Raji (cell line): ENCODE results near the gene DIAPH3.

Experiments
- POLR2A ChIP-seq: IDR thresholded peaks from 2 replicates; pipeline ENCODE4 v1.6.1; 2011; ENCODE audit warnings: low read depth, low read length, control low read depth; ENCODE audit not compliant: insufficient read depth

DIAPH3 gene

DNA sequence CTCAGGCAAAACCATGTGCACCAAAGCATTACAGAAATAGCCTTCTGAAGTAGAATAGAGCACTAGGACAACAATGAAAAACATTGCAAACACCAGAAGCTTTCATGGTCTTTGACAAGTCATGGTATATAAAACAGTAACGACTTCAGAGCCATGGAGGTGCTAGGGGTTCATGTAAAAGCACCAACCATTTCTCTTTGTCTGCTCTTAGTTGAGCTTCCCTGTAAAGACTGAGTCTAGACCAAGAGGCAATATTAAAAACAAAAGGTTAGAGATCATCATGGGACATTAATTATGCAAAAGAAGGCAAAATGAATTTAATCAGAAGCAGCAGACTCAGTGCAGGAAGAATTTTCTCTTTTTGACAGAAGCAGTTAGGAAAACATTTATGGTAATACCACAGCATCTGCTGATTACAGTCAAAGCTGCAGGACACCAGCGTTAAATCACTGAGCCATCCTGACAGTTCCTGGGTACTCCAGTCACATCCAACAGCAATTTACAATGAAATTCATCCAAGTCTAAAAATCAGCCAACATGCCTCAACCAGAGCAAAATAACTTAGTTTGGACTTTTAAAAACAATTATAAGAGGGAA, 476.8 kb downstream of the DIAPH3 start:
- TF ChIP-seq POLR2A = no peak

DNA sequence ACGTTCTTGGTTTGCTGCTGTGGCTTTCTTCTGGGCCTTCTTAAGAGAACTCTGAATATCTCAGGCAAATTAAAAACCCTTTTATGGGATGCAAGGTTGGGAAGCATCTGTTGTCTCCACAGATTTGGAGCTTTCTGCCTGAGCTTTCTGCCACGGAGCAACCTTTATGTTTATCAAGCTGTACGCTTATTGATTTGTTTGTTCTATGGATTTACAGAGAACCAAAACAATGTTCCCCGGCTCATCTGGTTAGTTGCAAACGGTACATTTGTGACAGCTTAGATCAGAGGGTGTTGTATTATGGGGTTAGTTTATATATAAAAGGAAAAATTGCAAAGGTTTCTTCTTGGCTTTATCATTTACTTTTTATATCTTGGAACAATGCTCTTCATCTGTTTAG, 479.6 kb downstream of the DIAPH3 start:
- TF ChIP-seq POLR2A = no peak

DNA sequence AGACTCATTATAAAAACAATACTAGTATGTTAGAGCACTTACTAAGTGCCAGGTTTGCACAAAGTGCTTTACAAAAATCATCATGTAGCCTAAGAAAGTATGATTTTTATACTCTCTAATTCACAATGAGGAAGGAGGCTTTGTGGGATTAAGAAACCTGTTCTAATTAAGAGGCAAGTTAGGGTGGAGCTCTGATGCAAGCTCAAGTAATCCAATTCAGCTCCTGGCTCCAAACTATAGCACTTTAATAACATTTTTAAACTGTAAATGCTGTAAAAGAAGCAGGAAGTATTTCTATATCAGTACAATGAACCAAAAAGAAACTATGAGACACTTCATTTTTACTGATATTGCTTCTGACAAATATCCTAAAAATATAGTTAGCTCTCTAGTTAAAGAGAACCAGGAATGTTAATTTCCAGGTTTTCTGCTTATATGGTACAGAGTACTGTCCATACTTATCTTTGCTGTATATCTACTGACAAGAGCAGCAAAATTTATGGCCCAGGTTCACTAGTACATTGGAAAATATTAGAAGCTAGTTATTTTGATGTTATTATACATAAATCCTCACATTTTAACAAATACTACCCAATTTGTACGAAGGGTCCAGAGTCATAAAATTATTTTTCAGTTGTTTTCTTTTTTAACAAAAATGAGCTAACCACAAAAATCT, 482.0 kb downstream of the DIAPH3 start:
- no peak for TF ChIP-seq POLR2A

DNA sequence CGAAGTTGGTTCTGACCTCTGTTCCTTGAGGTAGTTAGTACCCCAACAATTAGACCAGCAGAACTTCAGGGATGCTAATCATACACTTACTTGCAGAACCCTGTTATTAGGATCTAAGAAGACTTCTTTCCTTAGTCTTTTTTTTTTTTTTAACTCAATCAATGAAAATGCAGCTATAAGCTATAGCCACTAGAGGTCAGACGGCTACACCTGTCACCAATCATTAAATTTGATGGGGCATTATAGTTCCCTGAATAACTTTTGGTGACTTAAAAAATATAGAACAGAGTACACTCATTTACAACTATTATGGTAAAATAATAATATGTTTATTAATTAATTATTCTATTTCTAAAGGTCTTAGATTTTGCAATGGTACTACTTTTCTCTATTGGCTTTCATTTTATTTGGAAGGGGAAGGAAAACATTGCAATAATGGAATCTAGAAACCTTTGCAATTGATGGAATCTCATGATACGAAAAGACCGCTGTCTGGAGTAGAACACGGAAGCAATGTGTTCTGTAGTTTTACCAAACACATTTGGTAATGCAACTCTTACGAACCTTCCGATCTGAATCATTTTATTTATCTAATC, 483.2 kb downstream of the DIAPH3 start:
- TF ChIP-seq POLR2A = no peak

DNA sequence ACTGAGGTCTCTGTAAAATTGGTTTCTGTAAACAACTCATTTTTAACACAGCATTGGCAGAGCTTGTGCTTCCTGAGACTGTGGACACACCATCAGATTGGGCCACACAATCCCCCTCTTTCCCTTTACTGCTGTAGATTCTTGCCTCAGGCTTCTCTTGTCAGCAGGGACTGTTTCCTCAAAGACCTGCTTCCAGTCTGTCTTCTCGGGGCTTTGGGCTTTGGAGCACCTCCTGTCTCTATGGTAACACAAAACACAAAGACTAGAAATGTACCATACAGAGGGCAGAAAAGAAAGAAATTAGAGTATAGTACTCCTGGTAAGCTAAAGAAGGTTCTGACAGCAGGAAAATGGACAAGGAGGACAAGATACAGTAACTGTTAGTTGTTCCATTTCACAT, 484.5 kb downstream of the DIAPH3 start:
- no peak for TF ChIP-seq POLR2A

DNA sequence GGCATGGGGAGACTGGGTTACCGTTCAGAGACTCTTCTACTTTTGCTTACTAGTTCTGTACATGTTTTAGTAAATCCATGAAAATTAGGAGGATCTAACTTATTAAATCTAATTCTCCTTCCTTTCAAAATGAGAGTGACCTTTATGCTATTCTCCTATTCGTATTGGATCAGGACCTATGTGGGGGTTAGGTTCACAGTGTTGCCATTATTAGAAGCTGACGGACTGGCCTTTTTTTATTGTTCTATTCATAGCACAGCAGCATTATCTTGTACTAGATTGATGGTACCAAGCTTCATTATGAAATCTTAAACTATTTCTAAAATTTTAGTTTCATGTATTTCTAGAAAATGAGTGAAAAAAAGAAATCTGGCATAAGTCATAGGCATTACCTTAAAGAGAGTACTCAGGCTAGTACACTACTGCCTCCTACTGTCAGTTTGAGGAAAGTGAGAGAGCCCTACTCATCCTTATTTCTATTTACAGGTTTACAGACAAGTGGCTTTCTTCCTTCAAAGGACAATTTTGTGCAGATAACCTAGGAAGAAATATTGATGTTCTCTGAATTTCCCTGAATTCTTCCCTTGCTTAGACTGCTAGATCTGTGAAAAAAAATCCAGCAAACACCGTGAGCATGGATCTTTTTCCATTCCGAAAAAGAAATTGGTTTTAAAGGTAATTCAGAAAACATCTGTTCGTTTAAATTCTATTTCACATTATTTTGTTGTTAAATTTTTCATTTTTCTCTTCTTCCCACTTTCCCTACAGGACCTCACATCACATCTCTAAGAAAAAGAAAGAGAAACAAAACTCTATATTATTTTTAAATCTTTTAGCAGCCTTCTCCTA, 485.5 kb downstream of the DIAPH3 start:
- TF ChIP-seq POLR2A = no peak

DNA sequence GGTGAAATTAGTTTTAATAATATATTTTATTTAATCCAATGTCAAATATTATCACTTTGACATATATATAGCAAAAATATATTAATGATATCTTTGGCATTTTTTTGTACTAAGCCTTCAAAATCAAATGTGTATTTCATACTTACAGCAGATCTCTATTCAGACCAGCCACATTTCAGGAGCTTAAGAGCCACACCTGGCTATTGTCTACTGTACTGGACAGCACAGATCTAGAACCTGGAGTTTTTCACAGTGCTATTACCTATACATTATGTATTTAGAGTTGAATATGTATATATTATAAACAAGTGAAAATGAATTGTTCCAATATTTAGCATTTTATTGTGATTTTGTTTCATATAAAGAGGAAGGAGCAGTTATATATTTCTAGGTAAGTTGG, 486.3 kb downstream of the DIAPH3 start:
- TF ChIP-seq POLR2A = no peak

DNA sequence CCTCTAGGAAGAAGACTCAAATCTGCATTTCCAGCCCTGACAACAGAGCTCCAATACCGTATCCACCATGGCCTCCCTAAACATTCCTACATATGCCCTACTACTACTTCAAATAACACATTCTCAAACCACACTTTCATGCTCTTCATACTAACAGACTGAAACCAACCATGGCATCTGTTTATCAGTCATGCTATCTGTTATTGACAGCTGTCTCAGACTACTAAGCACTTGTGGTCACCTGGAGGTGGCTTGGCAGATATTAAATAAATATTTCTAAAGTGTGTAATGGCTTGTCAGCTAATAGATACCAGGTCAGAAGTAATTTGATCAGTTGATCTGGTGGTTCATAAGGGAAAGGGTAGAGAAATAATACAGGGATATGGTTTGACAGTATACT, 489.1 kb downstream of the DIAPH3 start:
- TF ChIP-seq POLR2A = no peak

DNA sequence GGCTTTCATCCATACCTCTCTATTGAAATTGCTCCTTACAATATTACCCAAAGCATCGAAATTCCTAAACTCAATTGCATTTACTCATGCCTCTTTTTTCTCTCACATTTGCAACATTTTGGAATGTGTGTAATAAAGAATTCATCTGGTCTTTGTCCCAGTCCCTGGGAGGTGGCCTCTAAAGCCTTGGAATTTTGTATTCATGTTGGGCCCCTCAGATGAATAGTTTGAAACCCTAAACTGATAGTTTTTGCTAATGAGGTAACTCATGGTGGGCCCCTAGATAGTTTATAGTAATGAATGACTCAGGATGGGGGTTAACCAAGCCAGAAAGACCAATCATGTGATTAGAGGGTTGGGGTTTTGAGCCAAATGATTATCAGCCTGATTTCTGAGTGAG, 490.4 kb downstream of the DIAPH3 start:
- no peak for TF ChIP-seq POLR2A

DNA sequence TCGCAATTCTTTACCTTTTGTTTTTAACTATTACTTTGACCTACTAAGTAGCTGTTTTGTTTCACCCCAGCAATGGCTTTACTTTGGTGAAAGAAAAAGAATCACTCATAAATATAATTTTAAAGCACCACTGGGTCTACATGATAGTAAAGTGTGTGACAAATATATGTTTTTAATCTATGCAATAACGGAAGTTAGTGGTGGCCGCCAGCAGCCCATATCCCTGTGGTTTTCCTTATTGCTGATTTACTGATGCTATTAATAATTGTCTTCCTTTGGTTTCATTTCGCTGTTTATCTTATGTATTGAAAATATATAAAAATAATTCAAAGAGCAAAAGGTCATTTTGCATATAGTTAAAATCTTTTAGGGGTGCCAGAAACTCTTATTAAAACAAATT, 491.3 kb downstream of the DIAPH3 start:
- no peak for TF ChIP-seq POLR2A

DNA sequence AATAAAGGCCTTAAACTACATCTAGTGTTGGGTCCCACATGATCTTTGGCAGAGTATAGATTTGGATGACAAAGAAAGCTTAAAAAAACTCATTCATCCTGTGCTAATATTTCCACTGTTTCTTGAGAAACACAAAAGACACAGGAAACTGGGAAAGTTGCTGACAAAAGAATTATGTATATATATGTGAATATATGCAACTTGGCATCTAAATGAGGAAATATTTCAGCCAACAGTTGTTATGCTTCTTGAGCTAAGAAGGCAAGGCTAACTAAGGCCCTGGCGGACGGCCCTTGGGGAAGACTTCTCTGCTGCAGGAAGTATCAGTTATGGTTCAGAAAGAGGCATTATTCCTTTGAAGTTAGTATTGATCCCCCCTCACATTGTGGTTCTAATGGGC, 491.8 kb downstream of the DIAPH3 start:
- TF ChIP-seq POLR2A = no peak

DNA sequence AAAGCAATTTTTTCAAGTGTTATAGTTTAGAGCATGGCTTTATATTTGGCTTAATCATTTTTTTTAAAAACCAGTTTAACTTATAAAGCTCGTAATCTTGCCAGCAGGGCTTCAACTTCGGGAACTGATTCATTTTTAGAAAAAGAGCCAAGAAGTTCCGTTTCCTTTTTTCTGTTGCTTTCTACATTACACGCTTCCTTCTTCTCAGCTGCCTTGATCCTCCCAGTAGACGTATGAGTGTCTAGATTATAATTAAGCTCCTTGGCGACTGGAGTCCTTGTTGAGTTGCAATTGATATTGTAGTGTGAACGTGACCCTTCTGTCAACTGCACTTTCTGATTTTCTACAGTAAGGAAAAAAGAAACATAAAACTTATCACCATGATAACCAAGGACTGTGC, 497.2 kb downstream of the DIAPH3 start:
- no peak for TF ChIP-seq POLR2A

DNA sequence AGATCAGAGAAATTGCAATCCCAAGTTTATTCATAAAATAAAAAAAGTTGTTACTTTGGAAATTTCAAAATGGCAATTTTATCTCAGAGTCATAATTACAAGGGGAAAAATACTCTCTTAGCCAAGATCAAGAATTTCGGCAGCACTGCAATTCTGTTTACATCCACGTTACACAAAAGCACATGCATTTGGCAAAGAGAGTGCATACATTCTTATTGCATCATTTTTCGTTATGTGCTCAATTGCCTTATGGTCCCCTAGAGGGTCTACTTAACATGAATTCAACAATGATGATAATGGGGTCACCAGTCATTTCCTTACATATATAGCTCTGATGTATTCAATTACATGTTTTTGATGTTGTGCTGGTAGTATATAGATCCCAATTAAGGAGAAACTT, 498.0 kb downstream of the DIAPH3 start:
- TF ChIP-seq POLR2A = no peak

DNA sequence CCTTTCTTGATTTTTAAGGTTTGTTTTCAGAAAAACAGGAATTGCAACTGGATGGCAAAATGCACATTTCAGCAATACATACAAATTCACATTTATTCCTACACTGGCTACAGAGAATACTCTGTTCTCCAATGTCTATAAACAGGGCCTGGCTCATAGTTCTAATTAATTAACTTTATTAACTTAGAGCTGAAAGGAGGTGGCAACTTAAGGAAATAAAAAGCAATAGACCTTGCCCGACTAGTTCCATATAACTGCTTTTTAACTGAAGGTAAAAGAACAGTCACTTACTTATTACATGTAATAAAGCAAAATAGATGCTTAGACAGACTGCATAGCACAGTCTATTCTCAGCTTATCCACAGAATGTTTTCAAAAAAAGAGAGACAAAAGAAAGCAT, 498.5 kb downstream of the DIAPH3 start:
- TF ChIP-seq POLR2A = no peak

DNA sequence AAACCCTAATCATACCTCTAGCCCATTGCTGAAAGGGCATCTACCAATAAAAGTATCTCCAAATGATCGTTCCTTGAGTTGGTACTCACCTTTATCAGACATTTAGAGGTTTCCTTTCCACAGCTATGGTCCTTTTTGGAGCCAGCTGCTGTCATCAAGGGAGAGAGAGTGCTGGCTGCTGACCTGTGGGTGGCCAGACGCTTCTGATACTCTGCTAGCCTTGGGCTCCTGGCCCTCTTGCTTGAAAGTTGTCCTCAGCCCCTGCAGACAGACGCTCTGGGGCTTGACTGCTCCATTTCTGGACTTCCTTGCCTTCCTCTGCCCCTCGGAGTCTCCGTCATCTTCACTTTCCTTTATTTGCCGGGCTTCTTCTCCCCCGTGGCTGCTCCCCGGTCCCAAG, 499.1 kb downstream of the DIAPH3 start:
- no peak for TF ChIP-seq POLR2A

DNA sequence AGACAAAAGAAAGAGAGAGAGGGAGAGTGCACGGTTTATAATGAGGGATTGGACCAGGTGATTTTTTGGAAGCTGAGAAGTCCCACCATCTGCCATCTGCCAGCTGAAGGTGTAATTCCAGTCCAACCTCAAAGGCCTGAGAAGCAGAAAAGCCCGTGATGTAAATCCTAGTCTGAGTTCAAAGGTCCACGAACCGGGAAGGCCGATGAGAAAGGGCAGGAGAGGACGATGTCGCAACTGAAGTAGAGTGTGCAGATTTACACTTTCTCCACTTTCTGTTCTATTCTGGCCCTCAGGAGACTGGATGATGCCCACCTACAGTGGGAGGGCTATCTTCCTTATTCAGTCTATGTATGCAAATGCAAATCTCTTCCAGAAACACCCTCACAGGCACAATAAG, 500.0 kb downstream of the DIAPH3 start:
- no peak for TF ChIP-seq POLR2A
